H9 (cell line): ENCODE measurements around the gene SGIP1. TPM values are rescaled to one million over a fixed set of nuclear protein-coding genes. Genes with fewer than 3 reads are reported as not detected.

Source experiments
- DNase-seq: peaks from one replicate; pipeline ENCODE4 v3.0.0-alpha.2; 2017
- H2AFZ ChIP-seq: one replicate; pipeline ENCODE4 v1.6.1; 2013; ENCODE audit warnings: mild to moderate bottlenecking, low read length, control low read depth, moderate library complexity
- H2AK5ac ChIP-seq: 2 replicates; pipeline ENCODE4 v1.6.1; 2013; ENCODE audit warnings: low read length, control low read depth, mixed read lengths; ENCODE audit not compliant: insufficient read length
- H2BK120ac ChIP-seq: one replicate; pipeline ENCODE4 v1.6.1; 2013; ENCODE audit warnings: low read depth, mild to moderate bottlenecking, low read length, control low read depth, inconsistent platforms; ENCODE audit not compliant: poor library complexity, severe bottlenecking
- H2BK12ac ChIP-seq: 2 replicates; pipeline ENCODE4 v1.6.1; 2013; ENCODE audit warnings: low read length, control low read depth, mixed read lengths, low read depth; ENCODE audit not compliant: insufficient read length
- H2BK15ac ChIP-seq: 2 replicates; pipeline ENCODE4 v1.6.1; 2013; ENCODE audit warnings: low read depth, low read length, control low read depth
- H2BK20ac ChIP-seq: one replicate; pipeline ENCODE4 v1.6.1; 2013; ENCODE audit warnings: low read depth, mild to moderate bottlenecking, low read length, control low read depth, inconsistent platforms; ENCODE audit not compliant: poor library complexity, severe bottlenecking
- H2BK5ac ChIP-seq: 2 replicates; pipeline ENCODE4 v1.6.1; 2013; ENCODE audit warnings: low read length, control low read depth, mixed read lengths; ENCODE audit not compliant: insufficient read length
- H3K14ac ChIP-seq: 2 replicates; pipeline ENCODE4 v1.6.1; 2013; ENCODE audit warnings: low read length, control low read depth; ENCODE audit not compliant: insufficient read depth
- H3K18ac ChIP-seq: 2 replicates; pipeline ENCODE4 v1.6.1; 2013; ENCODE audit warnings: low read depth, mild to moderate bottlenecking, mixed read lengths, low read length, control low read depth; ENCODE audit not compliant: insufficient read length
- H3K23ac ChIP-seq: 2 replicates; pipeline ENCODE4 v1.6.1; 2013; ENCODE audit warnings: low read length, control low read depth, mixed read lengths, low read depth; ENCODE audit not compliant: insufficient read length
- H3K23me2 ChIP-seq: 2 replicates; pipeline ENCODE4 v1.6.1; 2013; ENCODE audit warnings: low read depth, mild to moderate bottlenecking, mixed read lengths, low read length, control low read depth; ENCODE audit not compliant: insufficient read length, poor library complexity, severe bottlenecking
- H3K27ac ChIP-seq: 2 replicates; pipeline ENCODE4 v1.5.1; 2013; ENCODE audit warnings: low read length, control low read depth, mixed read lengths, low read depth; ENCODE audit not compliant: insufficient read length
- H3K27me3 ChIP-seq: 2 replicates; pipeline ENCODE4 v1.6.1; 2013; ENCODE audit warnings: low read length, control low read depth, inconsistent platforms; ENCODE audit not compliant: insufficient read depth
- H3K4ac ChIP-seq: 2 replicates; pipeline ENCODE4 v1.6.1; 2013; ENCODE audit warnings: low read depth, mild to moderate bottlenecking, control low read depth, inconsistent platforms, low read length, moderate library complexity
- H3K4me1 ChIP-seq: 2 replicates; pipeline ENCODE4 v1.6.1; 2013; ENCODE audit warnings: low read length, control low read depth, inconsistent platforms; ENCODE audit not compliant: insufficient read depth
- H3K4me2 ChIP-seq: 2 replicates; pipeline ENCODE4 v1.6.1; 2013; ENCODE audit warnings: low read length, control low read depth, mixed read lengths; ENCODE audit not compliant: insufficient read length, insufficient read depth
- H3K56ac ChIP-seq: 2 replicates; pipeline ENCODE4 v1.6.1; 2013; ENCODE audit warnings: low read depth, mild to moderate bottlenecking, mixed read lengths, low read length, control low read depth; ENCODE audit not compliant: insufficient read length
- H3K79me1 ChIP-seq: 2 replicates; pipeline ENCODE4 v1.6.1; 2013; ENCODE audit warnings: low read depth, mild to moderate bottlenecking, moderate library complexity, low read length, control low read depth, inconsistent platforms; ENCODE audit not compliant: insufficient read depth, poor library complexity, severe bottlenecking
- H3K79me2 ChIP-seq: 2 replicates; pipeline ENCODE4 v1.6.1; 2013; ENCODE audit warnings: low read length, control low read depth, inconsistent platforms; ENCODE audit not compliant: insufficient read depth
- H3K9ac ChIP-seq: 2 replicates; pipeline ENCODE4 v1.6.1; 2013; ENCODE audit warnings: low read length, control low read depth, mixed read lengths; ENCODE audit not compliant: insufficient read length; ENCODE audit errors: extremely low read depth
- H3K9me3 ChIP-seq: one replicate; pipeline ENCODE4 v1.6.1; 2013; ENCODE audit warnings: low read depth, low read length, inconsistent platforms; ENCODE audit not compliant: control insufficient read depth
- H3T11ph ChIP-seq: one replicate; pipeline ENCODE4 v1.6.1; 2013; ENCODE audit warnings: mild to moderate bottlenecking, low read length, control low read depth, inconsistent platforms
- H4K20me1 ChIP-seq: one replicate; pipeline ENCODE4 v1.6.1; 2013; ENCODE audit not compliant: control insufficient read depth, insufficient read length, insufficient read depth
- H4K5ac ChIP-seq: 2 replicates; pipeline ENCODE4 v1.6.1; 2013; ENCODE audit warnings: low read depth, mild to moderate bottlenecking, mixed read lengths, low read length, control low read depth; ENCODE audit not compliant: insufficient read length
- H4K8ac ChIP-seq: replicated peaks from 2 replicates; pipeline ENCODE4 v1.6.1; 2013; ENCODE audit warnings: low read length, control low read depth, mixed read lengths, low read depth; ENCODE audit not compliant: insufficient read length
- H4K91ac ChIP-seq: 2 replicates; pipeline ENCODE4 v1.6.1; 2013; ENCODE audit warnings: low read depth, mild to moderate bottlenecking, moderate library complexity, mixed read lengths, low read length, control low read depth; ENCODE audit not compliant: insufficient read length
- H3K27ac Mint-ChIP-seq, 3 experiments: 2 replicates in 2 of 3; 3 replicates in 1 of 3; pipeline ENCODE4 v1.8.0; 2020 to 2021; ENCODE audit warnings: mixed read lengths in 3 of 3, mild to moderate bottlenecking in 1 of 3, moderate library complexity in 1 of 3
- H3K27me3 Mint-ChIP-seq: 2 replicates; pipeline ENCODE4 v1.8.0; 2021; ENCODE audit warnings: low read depth, mild to moderate bottlenecking, moderate library complexity, mixed read lengths
- H3K36me3 Mint-ChIP-seq, 3 experiments: 2 replicates in 2 of 3; 3 replicates in 1 of 3; pipeline ENCODE4 v1.8.0; 2020 to 2021; ENCODE audit warnings: low read depth in 3 of 3, mixed read lengths in 3 of 3; ENCODE audit not compliant: insufficient read depth in 1 of 3
- H3K4me1 Mint-ChIP-seq, 2 experiments: 2 replicates each; pipeline ENCODE4 v1.8.0; 2020; ENCODE audit warnings: mixed read lengths in 2 of 2
- H3K4me3 Mint-ChIP-seq, 2 experiments: 2 replicates in 1 of 2; 3 replicates in 1 of 2; pipeline ENCODE4 v1.8.0; 2020 to 2021; ENCODE audit warnings: mild to moderate bottlenecking in 2 of 2, mixed read lengths in 2 of 2, moderate library complexity in 1 of 2
- H3K9me3 Mint-ChIP-seq, 2 experiments: 2 replicates in 1 of 2; 3 replicates in 1 of 2; pipeline ENCODE4 v1.8.0; 2020; ENCODE audit warnings: mild to moderate bottlenecking in 2 of 2, mixed read lengths in 2 of 2, moderate library complexity in 1 of 2
- WGBS: extraction: QIAGEN DNeasy Blood & Tissue Kit; methylation state at CpG from one replicate; pipeline ENCODE4 v1.1.7; 2013; ENCODE audit warnings: missing lambda C conversion rate, low lambda C conversion rate, mixed read lengths; ENCODE audit not compliant: insufficient read length; ENCODE audit errors: extremely low coverage; 5-methylcytosine and 5-hydroxymethylcytosine counted together
- total RNA-seq: library from RNA; stranded (reverse); gene quantifications from 2 replicates; pipeline ENCODE4 v1.2.1, GENCODE V29; 2021
- TF ChIP-seq, protein P1 (sequence below): fragments of 200-600 bp; sonication (generic); conservative IDR thresholded peaks from 3 replicates; pipeline ENCODE4 v1.8.0; 2021; ENCODE audit warnings: antibody characterized with exemption, mild to moderate bottlenecking

SGIP1 gene
- total RNA-seq, 1 experiment from 2014 or later = 1.5 TPM

DNA sequence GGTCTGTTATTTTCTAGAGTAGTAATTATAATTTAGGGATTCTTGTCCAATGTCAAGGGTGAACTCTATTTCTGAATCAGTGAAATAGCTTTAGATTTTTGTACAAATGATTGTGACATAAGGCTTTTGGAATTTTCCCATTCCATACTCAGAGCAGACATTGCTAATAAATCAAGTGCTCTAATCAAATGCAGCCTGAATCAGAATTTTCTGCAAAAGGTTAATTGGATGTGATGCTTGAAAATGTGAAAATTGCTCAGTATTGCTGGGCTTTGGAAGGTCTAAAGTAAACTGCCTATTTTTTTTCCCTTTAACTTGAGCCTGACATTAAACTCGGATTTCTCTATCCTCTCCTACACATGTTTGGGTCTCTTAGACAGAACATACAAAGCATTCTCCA, 23.2 kb downstream of the SGIP1 start:
- Histone ChIP-seq H4K5ac (no peak overlapping the region), H3K4ac (no peak overlapping the region), H3K9me3 (no peaks in the 10 kb centered on the region), H3K23ac (no peak overlapping the region), H3K4me2 (no peak overlapping the region), H3K4me1 (peaks cover 4% of the 10 kb centered on the region; the same call in 1 of the 2 replicates), H4K20me1 (no peaks in the 10 kb centered on the region), H3K79me1 (no peaks in the 10 kb centered on the region), H2BK120ac (no peak overlapping the region), H2BK20ac (no peak overlapping the region), H2BK15ac (no peak overlapping the region), H3K56ac (no peak overlapping the region), H3K9ac (no peak overlapping the region), H2AK5ac (no peak overlapping the region), H4K8ac (no peak overlapping the region), H3K27me3 (no peaks in the 10 kb centered on the region), H2BK5ac (no peak overlapping the region), H3K79me2 (no peaks in the 10 kb centered on the region), H3K14ac (no peak overlapping the region), H3T11ph (no peak overlapping the region), H3K23me2 (no peaks in the 10 kb centered on the region), H2BK12ac (no peak overlapping the region), H4K91ac (no peak overlapping the region), H3K27ac (no peak overlapping the region), H3K18ac (no peak overlapping the region), H2AFZ (no peak overlapping the region)
- no peak overlapping the region for H3K4me3 Mint-ChIP-seq
- H3K9me3 Mint-ChIP-seq = no peaks in the 10 kb centered on the region
- H3K36me3 Mint-ChIP-seq = no peaks in the 10 kb centered on the region
- no peak overlapping the region; a peak in 1 of 7 replicates for H3K27ac Mint-ChIP-seq
- TF ChIP-seq, protein P1, sequence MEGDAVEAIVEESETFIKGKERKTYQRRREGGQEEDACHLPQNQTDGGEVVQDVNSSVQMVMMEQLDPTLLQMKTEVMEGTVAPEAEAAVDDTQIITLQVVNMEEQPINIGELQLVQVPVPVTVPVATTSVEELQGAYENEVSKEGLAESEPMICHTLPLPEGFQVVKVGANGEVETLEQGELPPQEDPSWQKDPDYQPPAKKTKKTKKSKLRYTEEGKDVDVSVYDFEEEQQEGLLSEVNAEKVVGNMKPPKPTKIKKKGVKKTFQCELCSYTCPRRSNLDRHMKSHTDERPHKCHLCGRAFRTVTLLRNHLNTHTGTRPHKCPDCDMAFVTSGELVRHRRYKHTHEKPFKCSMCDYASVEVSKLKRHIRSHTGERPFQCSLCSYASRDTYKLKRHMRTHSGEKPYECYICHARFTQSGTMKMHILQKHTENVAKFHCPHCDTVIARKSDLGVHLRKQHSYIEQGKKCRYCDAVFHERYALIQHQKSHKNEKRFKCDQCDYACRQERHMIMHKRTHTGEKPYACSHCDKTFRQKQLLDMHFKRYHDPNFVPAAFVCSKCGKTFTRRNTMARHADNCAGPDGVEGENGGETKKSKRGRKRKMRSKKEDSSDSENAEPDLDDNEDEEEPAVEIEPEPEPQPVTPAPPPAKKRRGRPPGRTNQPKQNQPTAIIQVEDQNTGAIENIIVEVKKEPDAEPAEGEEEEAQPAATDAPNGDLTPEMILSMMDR = no peak
- no CpG with 5 or more reads among the region's 1 CpG for WGBS
- no peaks in the 10 kb centered on the region for H3K27me3 Mint-ChIP-seq
- DNase-seq = no peak
- peaks cover 9 to 12% of the 10 kb centered on the region in 2 experiments for H3K4me1 Mint-ChIP-seq
